Tibial artery (tissue), 4 donors: ENCODE measurements around the gene TAF3.

Source experiments
- DNase-seq, 2 donors: peaks; one replicate each; pipeline ENCODE4 v3.0.0-alpha.2; 2019
- H3K27ac ChIP-seq, 2 donors: fragments of 200-600 bp; sonication (generic) in 1 of 2; 1 replicate in 1 of 2; 2 replicates in 1 of 2; pipeline ENCODE4 v1.5.1; 2018 to 2019; ENCODE audit warnings: mild to moderate bottlenecking in 1 of 2
- H3K27me3 ChIP-seq, 2 donors: fragments of 200-600 bp; sonication (generic) in 1 of 2; one replicate each; pipeline versions ENCODE4 v1.5.1 to v1.6.0; 2016 to 2019
- H3K36me3 ChIP-seq, 3 donors: fragments of 200-600 bp; sonication (generic) in 2 of 3; one replicate each; pipeline ENCODE4 v1.5.1; 2016 to 2019; ENCODE audit warnings: mild to moderate bottlenecking in 2 of 3
- H3K4me1 ChIP-seq, 4 donors: fragments of 200-600 bp; sonication (generic) in 2 of 4; 1 replicate in 3 of 4; 2 replicates in 1 of 4; pipeline ENCODE4 v1.5.1; 2016 to 2019
- H3K4me3 ChIP-seq, 2 donors: fragments of 200-600 bp; sonication (generic) in 1 of 2; 1 replicate in 1 of 2; 2 replicates in 1 of 2; pipeline ENCODE4 v1.5.1; 2018 to 2019; ENCODE audit warnings: mild to moderate bottlenecking in 2 of 2
- H3K9me3 ChIP-seq, 3 donors: fragments of 200-600 bp; sonication (generic) in 1 of 3; one replicate each; pipeline ENCODE4 v1.5.1; 2016 to 2019
- intact Hi-C: fragments of 100-400 bp; cut with DNase I; formaldehyde crosslinking; loops from one replicate; pipeline ENCODE4 v1.15.0; 2023; ENCODE audit warnings: low total_unique reads
- TF ChIP-seq, protein P1 (sequence below), 2 experiments: fragments of 200-600 bp in 1 of 2; fragments of 450-650 bp in 1 of 2; IDR thresholded peaks; one replicate each; pipeline ENCODE4 v1.5.1; 2017 to 2019; ENCODE audit warnings: antibody characterized with exemption in 2 of 2, mild to moderate bottlenecking in 1 of 2, moderate library complexity in 1 of 2

The TAF3 gene

DNA sequence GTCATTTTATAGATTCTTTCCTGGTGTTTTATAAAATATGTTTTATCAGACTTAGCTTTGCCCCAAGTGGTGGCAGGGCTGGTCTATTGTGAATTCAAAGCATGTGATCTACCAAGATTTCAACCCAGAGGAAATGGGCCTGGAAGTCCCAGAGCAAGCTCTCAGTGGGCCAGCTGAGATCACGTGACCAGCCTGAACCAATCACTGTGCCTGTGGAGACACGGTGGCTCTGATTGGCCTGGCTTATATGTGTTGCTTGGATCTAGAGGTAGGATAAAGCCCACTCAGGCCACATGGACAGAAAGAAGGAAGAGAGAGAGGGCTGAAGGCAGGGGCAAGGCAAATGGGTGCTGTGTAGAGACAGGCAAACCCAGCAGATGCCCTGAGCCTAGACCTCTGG is 170.7 kb downstream of the TAF3 start:
- intact Hi-C loops: no loop called here
- TF ChIP-seq, protein P1, sequence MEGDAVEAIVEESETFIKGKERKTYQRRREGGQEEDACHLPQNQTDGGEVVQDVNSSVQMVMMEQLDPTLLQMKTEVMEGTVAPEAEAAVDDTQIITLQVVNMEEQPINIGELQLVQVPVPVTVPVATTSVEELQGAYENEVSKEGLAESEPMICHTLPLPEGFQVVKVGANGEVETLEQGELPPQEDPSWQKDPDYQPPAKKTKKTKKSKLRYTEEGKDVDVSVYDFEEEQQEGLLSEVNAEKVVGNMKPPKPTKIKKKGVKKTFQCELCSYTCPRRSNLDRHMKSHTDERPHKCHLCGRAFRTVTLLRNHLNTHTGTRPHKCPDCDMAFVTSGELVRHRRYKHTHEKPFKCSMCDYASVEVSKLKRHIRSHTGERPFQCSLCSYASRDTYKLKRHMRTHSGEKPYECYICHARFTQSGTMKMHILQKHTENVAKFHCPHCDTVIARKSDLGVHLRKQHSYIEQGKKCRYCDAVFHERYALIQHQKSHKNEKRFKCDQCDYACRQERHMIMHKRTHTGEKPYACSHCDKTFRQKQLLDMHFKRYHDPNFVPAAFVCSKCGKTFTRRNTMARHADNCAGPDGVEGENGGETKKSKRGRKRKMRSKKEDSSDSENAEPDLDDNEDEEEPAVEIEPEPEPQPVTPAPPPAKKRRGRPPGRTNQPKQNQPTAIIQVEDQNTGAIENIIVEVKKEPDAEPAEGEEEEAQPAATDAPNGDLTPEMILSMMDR (IDR thresholded peaks at IDR 0.05): no peak
- Histone ChIP-seq H3K27ac (no peak overlapping the region), H3K27me3 (no peaks in the 10 kb centered on the region), H3K9me3 (no peaks in the 10 kb centered on the region), H3K36me3 (no peaks in the 10 kb centered on the region), H3K4me1 (no peaks in the 10 kb centered on the region), H3K4me3 (no peak overlapping the region)
- no peak for DNase-seq

DNA sequence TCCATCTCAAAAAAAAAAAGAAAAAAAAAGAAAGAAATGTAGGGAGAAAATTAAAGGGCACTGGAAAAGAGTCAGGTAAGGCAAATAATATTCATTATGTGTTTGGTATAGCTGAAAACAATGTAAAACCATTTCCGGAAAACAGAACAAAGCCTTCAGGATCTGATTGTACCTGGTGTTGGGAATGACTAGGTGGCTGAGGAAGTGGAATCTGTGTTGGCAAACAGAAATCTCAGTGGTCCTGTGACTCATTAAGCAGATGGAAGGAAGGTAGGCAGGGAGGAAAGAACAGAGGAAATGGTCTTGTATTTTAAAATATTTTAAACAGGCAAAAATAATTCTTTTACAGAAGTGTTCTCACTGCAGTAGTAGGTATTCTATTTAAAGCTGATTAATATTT is 180.5 kb downstream of the TAF3 start:
- no peak overlapping the region for H3K27ac ChIP-seq
- no peak overlapping the region for H3K4me3 ChIP-seq
- TF ChIP-seq, protein P1 (IDR thresholded peaks at IDR 0.05): no peak
- intact Hi-C loops: no loop called here
- peaks cover 3 to 4% (median 3%) of the 10 kb centered on the region in 3 donors for H3K36me3 ChIP-seq
- no peak for DNase-seq
- no peaks in the 10 kb centered on the region for H3K4me1 ChIP-seq
- H3K27me3 ChIP-seq: no peaks in the 10 kb centered on the region
- H3K9me3 ChIP-seq: peaks cover 0 to 4% (median 0%) of the 10 kb centered on the region in 3 donors

DNA sequence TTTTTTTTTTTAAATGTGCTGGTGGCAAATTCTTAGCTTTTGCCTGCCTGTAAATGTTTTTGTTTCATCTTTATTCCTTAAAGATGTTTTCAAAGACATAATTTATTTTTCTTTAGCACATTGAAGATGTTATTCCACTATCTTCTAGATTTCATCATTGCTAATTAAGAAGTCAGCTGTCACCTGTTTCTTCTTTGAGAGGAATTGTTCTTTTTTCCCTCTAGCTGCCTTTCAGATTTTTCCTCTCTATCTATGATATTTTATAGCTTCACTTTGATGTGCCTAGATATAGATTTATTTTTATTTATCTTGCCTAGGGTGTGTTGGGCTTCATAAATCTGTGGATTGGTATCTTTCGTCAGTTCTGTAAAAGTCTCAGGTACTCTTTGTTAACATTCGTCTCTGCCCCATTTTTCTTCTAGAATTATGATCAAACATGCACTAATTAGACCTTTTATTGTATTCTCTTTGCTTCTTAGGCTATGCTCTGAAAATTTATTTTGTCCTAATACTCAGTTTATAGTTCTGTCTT is 186.2 kb downstream of the TAF3 start:
- H3K27me3 ChIP-seq: no peaks in the 10 kb centered on the region
- intact Hi-C loops: no loop called here
- TF ChIP-seq, protein P1 (IDR thresholded peaks at IDR 0.05): no peak
- H3K27ac ChIP-seq: no peak overlapping the region
- no peak for DNase-seq
- H3K4me1 ChIP-seq: no peaks in the 10 kb centered on the region
- H3K9me3 ChIP-seq: peaks cover 0 to 12% (median 0%) of the 10 kb centered on the region in 3 donors
- H3K4me3 ChIP-seq: no peak overlapping the region
- H3K36me3 ChIP-seq: peaks cover 13 to 19% (median 14%) of the 10 kb centered on the region in 3 donors

DNA sequence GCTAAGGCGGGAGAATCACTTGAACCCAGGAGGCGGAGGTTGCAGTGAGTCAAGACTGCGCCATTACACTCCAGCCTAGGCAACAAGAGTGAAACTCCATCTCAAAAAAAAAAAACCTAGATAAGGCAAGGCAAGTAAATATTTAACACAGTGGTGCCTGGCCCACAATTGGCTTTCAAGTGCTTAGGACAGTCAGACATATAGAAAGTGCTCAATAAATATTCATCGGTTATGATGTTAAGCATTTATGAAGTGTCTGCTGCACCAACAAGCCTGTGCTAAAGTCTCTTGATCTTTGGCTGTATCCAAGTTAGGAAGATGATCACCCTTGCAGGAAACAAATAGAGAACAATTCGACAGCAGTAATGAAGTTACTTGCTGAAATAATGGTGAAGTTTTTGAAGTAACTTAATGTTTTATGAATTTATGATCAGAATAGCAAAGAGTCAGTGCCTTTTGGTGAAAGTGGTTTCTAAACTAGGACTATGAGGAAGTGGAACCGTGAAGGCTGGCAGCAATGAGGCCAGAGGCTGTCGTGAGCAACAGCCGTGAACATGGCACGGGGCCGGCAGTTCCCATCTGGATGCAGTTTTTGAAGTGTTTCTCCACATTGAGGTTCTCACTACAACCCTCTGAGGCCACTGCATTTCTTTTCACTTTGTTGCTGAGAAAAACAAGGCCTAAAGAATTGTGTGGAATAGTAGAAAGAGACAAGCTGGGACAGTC is 188.1 kb downstream of the TAF3 start:
- Histone ChIP-seq H3K4me1 (no peaks in the 10 kb centered on the region), H3K36me3 (peaks cover 31 to 38% (median 32%) of the 10 kb centered on the region in 3 donors)

DNA sequence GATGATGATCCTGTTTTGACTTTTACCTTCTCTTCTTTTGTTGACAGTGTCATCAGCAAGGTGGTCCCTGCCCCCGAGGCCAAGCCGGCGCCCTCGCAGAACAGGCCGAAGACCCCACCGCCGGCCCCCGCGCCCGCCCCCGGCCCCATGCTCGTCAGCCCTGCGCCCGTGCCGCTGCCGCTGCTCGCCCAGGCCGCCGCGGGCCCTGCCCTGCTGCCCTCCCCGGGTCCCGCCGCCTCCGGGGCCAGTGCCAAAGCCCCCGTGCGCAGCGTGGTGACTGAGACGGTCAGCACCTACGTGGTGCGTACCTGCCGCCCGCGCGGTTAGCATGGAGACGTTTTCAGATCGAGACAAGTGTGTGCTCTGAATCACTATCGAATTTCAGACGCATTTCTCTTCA is 190.7 kb downstream of the TAF3 start:
- no peak for DNase-seq
- Histone ChIP-seq H3K4me1 (no peaks in the 10 kb centered on the region), H3K4me3 (no peak overlapping the region), H3K36me3 (peaks cover 31 to 49% (median 38%) of the 10 kb centered on the region in 3 donors), H3K27ac (no peak overlapping the region), H3K9me3 (peaks cover 0 to 6% (median 0%) of the 10 kb centered on the region in 3 donors), H3K27me3 (no peaks in the 10 kb centered on the region)
- TF ChIP-seq, protein P1 (IDR thresholded peaks at IDR 0.05): no peak
- intact Hi-C loops: no loop called here

More for the DNA sequence above, 188.1 kb downstream of the TAF3 start:
- Histone ChIP-seq H3K4me3 (no peak overlapping the region), H3K27ac (no peak overlapping the region), H3K27me3 (no peaks in the 10 kb centered on the region), H3K9me3 (peaks cover 0 to 12% (median 0%) of the 10 kb centered on the region in 3 donors)
- intact Hi-C loops: no loop called here
- TF ChIP-seq, protein P1 (IDR thresholded peaks at IDR 0.05): no peak
- no peak for DNase-seq
